IMR-90 (cell line): Measurements from ENCODE around the gene CDH15. TPM values are rescaled to one million over a fixed set of nuclear protein-coding genes. Genes with fewer than 3 reads are reported as not detected.

ENCODE experiments used
- ATAC-seq: fragments of 200-7000 bp; cut with Tn5 transposase; 2 replicates; pipeline ENCODE4 v1.9.1; 2020; ENCODE audit warnings: low read depth, mild to moderate bottlenecking, moderate library complexity
- BruUV-seq: library from RNA; stranded (reverse); fragments of 400-500 nt; replicated peaks from 2 replicates; lab custom pipeline; 2021; lab: Mats Ljungman, UMichigan
- CTCF ChIA-PET: fragments of 300-600 bp; formaldehyde crosslinking; extraction: SDS; loops from one replicate; lab custom pipeline; 2021; ENCODE audit warnings: antibody characterized with exemption; lab: Yijun Ruan, JAX
- POLR2A ChIA-PET: fragments of 300-600 bp; sonication (Branson Sonifier 250); formaldehyde crosslinking; loops from one replicate; lab custom pipeline; 2022; ENCODE audit warnings: antibody characterized with exemption; ENCODE audit not compliant: unreplicated experiment; lab: Charles Lee
- DNase-seq: peaks from one replicate; pipeline ENCODE4 v3.0.0; 2013
- H2AFZ ChIP-seq: replicated peaks from 2 replicates; pipeline ENCODE3; 2013; ENCODE audit warnings: low read length, mild to moderate bottlenecking; ENCODE audit not compliant: poor library complexity
- H2AK5ac ChIP-seq: 2 replicates; pipeline ENCODE4 v1.6.1; 2013; ENCODE audit warnings: low read depth, low read length, inconsistent platforms
- H2AK9ac ChIP-seq: replicated peaks from 2 replicates; pipeline ENCODE3; 2013; ENCODE audit warnings: mild to moderate bottlenecking, low read depth, low read length, moderate library complexity; ENCODE audit not compliant: poor library complexity
- H2BK120ac ChIP-seq: 2 replicates; pipeline ENCODE4 v1.6.1; 2013; ENCODE audit warnings: low read depth, low read length, inconsistent platforms
- H2BK15ac ChIP-seq: 3 replicates; pipeline ENCODE4 v1.6.1; 2013; ENCODE audit warnings: low read depth, low read length, inconsistent platforms
- H2BK20ac ChIP-seq: 2 replicates; pipeline ENCODE4 v1.6.1; 2013; ENCODE audit warnings: low read depth, mild to moderate bottlenecking, inconsistent platforms, low read length, moderate library complexity
- H2BK5ac ChIP-seq: 2 replicates; pipeline ENCODE4 v1.6.1; 2013; ENCODE audit warnings: mild to moderate bottlenecking, low read depth, low read length, inconsistent platforms; ENCODE audit not compliant: poor library complexity, severe bottlenecking
- H3K14ac ChIP-seq: replicated peaks from 2 replicates; pipeline ENCODE4 v1.6.1; 2013; ENCODE audit warnings: low read depth, low read length, inconsistent platforms
- H3K18ac ChIP-seq: 2 replicates; pipeline ENCODE4 v1.6.1; 2013; ENCODE audit warnings: low read depth, low read length, control low read depth
- H3K23ac ChIP-seq: 2 replicates; pipeline ENCODE4 v1.6.1; 2013; ENCODE audit warnings: low read depth, low read length, inconsistent platforms
- H3K27ac ChIP-seq: 2 replicates; pipeline ENCODE4 v1.5.1; 2013; ENCODE audit warnings: mild to moderate bottlenecking, control low read depth, low read length; ENCODE audit not compliant: insufficient read depth
- H3K27me3 ChIP-seq: 2 replicates; pipeline ENCODE4 v1.6.1; 2013; ENCODE audit warnings: low read length; ENCODE audit not compliant: control insufficient read depth, insufficient read depth
- H3K36me3 ChIP-seq: 2 replicates; pipeline ENCODE4 v1.6.1; 2013; ENCODE audit warnings: low read length, mixed read lengths; ENCODE audit not compliant: control insufficient read depth, insufficient read depth
- H3K4ac ChIP-seq: 2 replicates; pipeline ENCODE4 v1.6.1; 2013; ENCODE audit warnings: low read depth, low read length, inconsistent platforms
- H3K4me1 ChIP-seq: 2 replicates; pipeline ENCODE4 v1.6.1; 2013; ENCODE audit warnings: low read length, mixed read lengths; ENCODE audit not compliant: control insufficient read depth, insufficient read depth
- H3K4me2 ChIP-seq: 2 replicates; pipeline ENCODE4 v1.6.1; 2013; ENCODE audit warnings: low read depth, mild to moderate bottlenecking, control low read depth, low read length, moderate library complexity
- H3K4me3 ChIP-seq: 2 replicates; pipeline ENCODE4 v1.5.1; 2013; ENCODE audit warnings: low read depth, mild to moderate bottlenecking, control low read depth, low read length, moderate library complexity; ENCODE audit not compliant: insufficient read depth
- H3K56ac ChIP-seq: 2 replicates; pipeline ENCODE4 v1.6.1; 2013; ENCODE audit warnings: low read length, inconsistent platforms; ENCODE audit not compliant: insufficient read depth; ENCODE audit errors: extremely low read depth
- H3K79me1 ChIP-seq, 2 experiments: 2 replicates each; pipeline ENCODE4 v1.6.1; 2013; ENCODE audit warnings: low read length in 2 of 2, inconsistent platforms in 1 of 2, low read depth in 1 of 2
- H3K9ac ChIP-seq: 2 replicates; pipeline ENCODE4 v1.6.1; 2013; ENCODE audit warnings: low read depth, low read length, control low read depth
- H3K9me1 ChIP-seq: 2 replicates; pipeline ENCODE4 v1.6.1; 2013; ENCODE audit warnings: low read length, inconsistent platforms; ENCODE audit not compliant: insufficient read depth
- H3K9me3 ChIP-seq: 2 replicates; pipeline ENCODE4 v1.6.1; 2013; ENCODE audit warnings: low read length; ENCODE audit not compliant: control insufficient read depth, insufficient read depth
- H4K20me1 ChIP-seq: 2 replicates; pipeline ENCODE4 v1.6.1; 2013; ENCODE audit warnings: low read length, inconsistent platforms; ENCODE audit not compliant: insufficient read depth
- H4K5ac ChIP-seq: 2 replicates; pipeline ENCODE4 v1.6.1; 2013; ENCODE audit warnings: mild to moderate bottlenecking, low read depth, low read length, control low read depth
- H4K8ac ChIP-seq, 2 experiments: 2 replicates each; pipeline ENCODE4 v1.6.1; 2013; ENCODE audit warnings: low read depth in 2 of 2, low read length in 2 of 2, control low read depth in 1 of 2, inconsistent platforms in 1 of 2
- H4K91ac ChIP-seq: 2 replicates; pipeline ENCODE4 v1.6.1; 2013; ENCODE audit warnings: low read depth, low read length, inconsistent platforms; ENCODE audit not compliant: insufficient read depth
- BHLHE40 ChIP-seq: fragments of 150-350 bp; IDR thresholded peaks from 2 replicates; pipeline ENCODE4 v1.6.1; 2016; ENCODE audit warnings: mild to moderate bottlenecking, low read depth, low read length
- CEBPB ChIP-seq: IDR thresholded peaks from 2 replicates; pipeline ENCODE4 v1.6.1; 2012; ENCODE audit warnings: low read depth, low read length, improper control_type of control experiment
- CHD1 ChIP-seq: IDR thresholded peaks from 2 replicates; pipeline ENCODE4 v1.6.1; 2012; ENCODE audit warnings: low read depth, low read length, improper control_type of control experiment
- CTCF ChIP-seq: conservative IDR thresholded peaks from 2 replicates; pipeline ENCODE4 v1.5.1; 2012; ENCODE audit warnings: mild to moderate bottlenecking, low read depth, low read length, improper control_type of control experiment
- ELK1 ChIP-seq: fragments of 150-350 bp; IDR thresholded peaks from 2 replicates; pipeline ENCODE4 v1.6.1; 2016; ENCODE audit warnings: low read depth, mild to moderate bottlenecking, low read length, moderate library complexity, borderline replicate concordance
- FOS ChIP-seq: fragments of 150-350 bp; IDR thresholded peaks from 2 replicates; pipeline ENCODE4 v1.6.1; 2016; ENCODE audit warnings: low read depth, low read length
- MAFK ChIP-seq: IDR thresholded peaks from 2 replicates; pipeline ENCODE4 v1.6.1; 2012; ENCODE audit warnings: low read depth, low read length, improper control_type of control experiment
- MAZ ChIP-seq: IDR thresholded peaks from 2 replicates; pipeline ENCODE4 v1.6.1; 2012; ENCODE audit warnings: low read depth, mild to moderate bottlenecking, low read length, improper control_type of control experiment, moderate library complexity, borderline replicate concordance
- MXI1 ChIP-seq: IDR thresholded peaks from 2 replicates; pipeline ENCODE4 v1.6.1; 2012; ENCODE audit warnings: low read depth, mild to moderate bottlenecking, low read length, moderate library complexity, borderline replicate concordance
- NFE2L2 ChIP-seq: fragments of 150-350 bp; IDR thresholded peaks from 2 replicates; pipeline ENCODE4 v1.6.1; 2016; ENCODE audit warnings: low read depth, mild to moderate bottlenecking, low read length
- POLR2A ChIP-seq: IDR thresholded peaks from 2 replicates; pipeline ENCODE4 v1.6.1; 2012; ENCODE audit warnings: mild to moderate bottlenecking, low read depth, low read length
- RAD21 ChIP-seq: IDR thresholded peaks from 2 replicates; pipeline ENCODE4 v1.6.1; 2012; ENCODE audit warnings: low read length, improper control_type of control experiment
- RCOR1 ChIP-seq: IDR thresholded peaks from 2 replicates; pipeline ENCODE4 v1.6.1; 2012; ENCODE audit warnings: mild to moderate bottlenecking, low read length, improper control_type of control experiment; ENCODE audit not compliant: insufficient replicate concordance
- RFX5 ChIP-seq: IDR thresholded peaks from 2 replicates; pipeline ENCODE4 v1.8.0; 2012; ENCODE audit warnings: low read depth, mild to moderate bottlenecking, low read length, moderate library complexity
- SMC3 ChIP-seq: fragments of 150-350 bp; IDR thresholded peaks from 2 replicates; pipeline ENCODE4 v1.6.1; 2016; ENCODE audit warnings: low read depth, mild to moderate bottlenecking, antibody characterized with exemption, low read length, moderate library complexity
- USF2 ChIP-seq: fragments of 150-350 bp; IDR thresholded peaks from 2 replicates; pipeline ENCODE4 v1.6.1; 2017; ENCODE audit warnings: mild to moderate bottlenecking, antibody characterized with exemption, low read length, low read depth
- WGBS, 2 experiments: methylation state at CpG; one replicate each; pipeline versions ENCODE4 v1.1.5 to v1.1.7; 2013; ENCODE audit warnings: missing lambda C conversion rate in 2 of 2; ENCODE audit not compliant: insufficient read length in 1 of 2; ENCODE audit errors: extremely low coverage in 2 of 2; 5-methylcytosine and 5-hydroxymethylcytosine counted together
- dilution Hi-C: fragments of 300-500 bp; cut with HindIII; formaldehyde crosslinking; loops from one replicate; pipeline ENCODE4 v1.14.3; 2018; ENCODE audit warnings: low sequenced_read_pairs; ENCODE audit not compliant: unreplicated experiment
- in situ Hi-C: fragments of 300-500 bp; cut with MboI; formaldehyde crosslinking; loops from 3 replicates; pipeline ENCODE4 v1.14.3; 2019; ENCODE audit warnings: low sequenced_read_pairs, inconsistent platforms, mixed read lengths
- intact Hi-C: fragments of 100-400 bp; cut with micrococcal nuclease; formaldehyde crosslinking; loops from 2 replicates; pipeline ENCODE4 v1.10.0; 2022
- polyA plus RNA-seq, 3 experiments: library from polyadenylated mRNA; depleted of rRNA; stranded (reverse); fragments of >200 nt; gene quantifications; 2 replicates each; pipeline ENCODE4 v1.2.3, GENCODE V29; 2012; ENCODE audit warnings: low replicate concordance in 1 of 3
- total RNA-seq: library from RNA; depleted of rRNA; stranded (reverse); fragments of >200 nt; gene quantifications from 2 replicates; pipeline ENCODE4 v1.2.3, GENCODE V29; 2012

The CDH15 gene
- total and polyA plus RNA-seq, 2 of the 4 experiments (the other 2 are of a cell fraction) = 0.18 to 0.62 TPM

DNA sequence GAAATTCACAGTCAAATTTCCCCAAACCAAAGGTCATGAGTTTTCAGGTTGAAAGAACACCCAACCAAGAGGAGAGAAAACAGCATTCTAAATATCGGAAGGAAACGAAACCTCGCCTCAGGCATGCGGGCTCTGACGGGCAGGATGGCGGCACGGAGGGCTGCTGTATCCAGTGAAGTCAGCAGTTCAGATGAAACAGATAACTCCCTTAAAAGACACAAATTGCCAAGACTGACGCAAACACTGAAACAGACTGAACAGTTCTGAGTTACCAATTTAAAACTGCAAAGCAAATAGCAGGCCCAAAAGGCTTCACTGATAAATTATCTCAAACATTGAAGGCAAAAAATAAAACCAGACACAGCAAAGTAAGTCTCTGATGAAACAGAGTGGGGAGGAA, 20.6 kb upstream of the CDH15 start:
- no peak for ATAC-seq
- intact Hi-C loops (no loop called here), dilution Hi-C loops (no loop called here), in situ Hi-C loops (no loop called here)
- no peak for TF ChIP-seq NFE2L2
- TF ChIP-seq SMC3 = no peak
- TF ChIP-seq RAD21 = no peak
- TF ChIP-seq RCOR1 = no peak
- no peak for TF ChIP-seq FOS
- no peak for TF ChIP-seq CTCF
- no peak for TF ChIP-seq BHLHE40
- no peak for TF ChIP-seq RFX5
- TF ChIP-seq ELK1 = no peak
- no peak for TF ChIP-seq MXI1
- TF ChIP-seq CEBPB = no peak
- no peak for TF ChIP-seq CHD1
- no peak for TF ChIP-seq POLR2A
- no peak for TF ChIP-seq USF2
- TF ChIP-seq MAFK = no peak
- TF ChIP-seq MAZ = no peak
- Histone ChIP-seq H3K4me3 (no peak overlapping the region), H3K4ac (no peak overlapping the region), H3K27me3 (no peaks in the 10 kb centered on the region), H3K4me2 (no peak overlapping the region), H3K36me3 (peaks cover 18% of the 10 kb centered on the region), H3K9ac (no peak overlapping the region), H3K4me1 (peaks cover 8% of the 10 kb centered on the region), H2AK9ac (no peak overlapping the region), H3K27ac (no peak overlapping the region), H3K9me3 (no peaks in the 10 kb centered on the region), H4K5ac (no peak overlapping the region), H2AFZ (no peak overlapping the region), H4K91ac (no peak overlapping the region), H3K14ac (no peak overlapping the region), H2AK5ac (no peak overlapping the region), H4K8ac (no peak overlapping the region), H3K9me1 (no peaks in the 10 kb centered on the region), H3K23ac (no peak overlapping the region), H3K18ac (no peak overlapping the region), H3K56ac (no peak overlapping the region), H2BK20ac (no peak overlapping the region), H4K20me1 (no peaks in the 10 kb centered on the region; the same call in 1 of the 2 replicates), H2BK120ac (no peak overlapping the region), H2BK15ac (no peak overlapping the region), H3K79me1 (no peaks in the 10 kb centered on the region), H2BK5ac (no peak overlapping the region)
- DNase-seq = no peak
- POLR2A ChIA-PET = no interaction called here
- CTCF ChIA-PET = no interaction called here
- 92% methylated on average over 5 of the region's 8 CpGs; no CpG with 5 or more reads in 1 of the 2 experiments for WGBS, 2 experiments
- no TSS peak for BruUV-seq
